Measurements from ENCODE around the gene UBAC2.

Gene UBAC2

DNA sequence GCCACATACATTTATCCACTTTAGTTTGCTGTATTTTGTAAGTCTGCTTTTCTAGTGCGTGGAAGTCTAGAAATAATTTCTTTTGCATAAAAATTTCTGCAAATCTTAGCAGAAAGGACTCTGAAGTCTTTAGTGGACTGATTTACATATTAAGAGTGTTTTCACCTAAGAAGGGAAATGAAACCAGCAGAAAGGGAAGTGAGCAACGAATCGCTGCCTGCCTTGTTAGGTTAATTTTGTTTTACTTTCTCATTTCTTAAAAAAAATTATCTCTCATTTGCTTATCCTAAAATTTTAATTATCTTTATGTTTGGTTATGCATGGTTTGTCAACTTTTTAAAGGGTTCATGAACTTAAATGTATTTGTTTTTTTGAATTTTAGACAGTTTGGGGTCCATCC, 58.3 kb downstream of the UBAC2 start:
- H3K36me3 Mint-ChIP-seq (ENCODE audit: insufficient read depth), result peaks cover 25% of the 10 kb centered on the region
- H3K9me3 Mint-ChIP-seq, result no peaks in the 10 kb centered on the region
- peak overlapping the region; percentile 86 for H3K4me3 Mint-ChIP-seq
- ATAC-seq (replicated peaks; ENCODE audit: extremely low read depth, poor library complexity, severe bottlenecking) (peak; percentile 69), DNase-seq (ENCODE audit: low spot score in 2 of 2) (no peak)
- H3K27ac Mint-ChIP-seq (ENCODE audit: low read depth), result peak overlapping the region; percentile 90
- H3K27me3 Mint-ChIP-seq, result no peaks in the 10 kb centered on the region
- peaks cover 65% of the 10 kb centered on the region for H3K4me1 Mint-ChIP-seq

DNA sequence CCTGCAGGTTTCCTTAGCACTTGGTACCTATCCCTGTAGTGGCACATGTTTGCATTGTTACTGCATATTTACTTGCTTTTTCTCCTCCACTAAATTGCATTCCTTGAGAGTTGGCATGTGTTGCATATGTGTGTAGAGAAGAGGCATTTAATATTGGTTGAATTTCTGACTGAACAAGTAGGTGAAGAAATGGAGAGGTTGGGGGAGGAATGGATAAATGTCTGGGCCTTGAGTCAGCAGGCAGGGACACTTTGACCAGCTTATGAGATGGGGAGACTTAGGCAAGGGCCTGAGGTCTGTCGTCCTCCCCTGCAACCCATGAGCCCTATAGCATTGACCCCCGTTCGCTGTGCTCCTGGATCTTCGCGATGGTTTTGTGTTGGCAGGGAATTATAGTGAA, 59.6 kb downstream of the UBAC2 start:
- H3K27me3 Mint-ChIP-seq, result no peaks in the 10 kb centered on the region
- peaks cover 19% of the 10 kb centered on the region for H3K36me3 Mint-ChIP-seq (ENCODE audit: insufficient read depth)
- peaks cover 60% of the 10 kb centered on the region for H3K4me1 Mint-ChIP-seq
- no peaks in the 10 kb centered on the region for H3K9me3 Mint-ChIP-seq
- ATAC-seq (replicated peaks; ENCODE audit: extremely low read depth, poor library complexity, severe bottlenecking) (no peak), DNase-seq (ENCODE audit: low spot score in 2 of 2) (no peak)
- peak overlapping the region; percentile 90 for H3K27ac Mint-ChIP-seq (ENCODE audit: low read depth)
- H3K4me3 Mint-ChIP-seq, result peak overlapping the region; percentile 86

DNA sequence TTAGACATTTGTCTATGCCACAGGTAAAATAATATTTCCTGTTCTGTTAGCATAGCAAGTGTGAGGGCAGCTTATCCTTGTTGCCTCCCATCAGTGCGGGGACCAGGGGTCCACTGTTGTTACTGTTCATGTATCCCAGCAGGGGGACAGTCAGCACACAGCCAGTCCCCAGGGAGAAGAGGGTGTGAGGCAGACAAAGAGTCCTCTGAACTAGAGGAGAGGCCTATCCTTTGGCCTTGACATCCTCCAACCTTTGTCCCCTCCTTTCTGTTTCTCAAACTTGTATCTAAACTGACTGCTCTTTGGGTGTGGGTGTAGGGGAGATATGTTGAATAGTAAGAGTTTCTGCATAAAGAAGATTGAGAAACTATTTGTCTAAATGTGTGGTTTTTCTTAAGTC, 60.4 kb downstream of the UBAC2 start:
- Mint-ChIP-seq H3K27ac (ENCODE audit: low read depth) (peak overlapping the region; percentile 22), H3K27me3 (no peaks in the 10 kb centered on the region), H3K4me1 (peaks cover 61% of the 10 kb centered on the region), H3K4me3 (no peak overlapping the region), H3K36me3 (ENCODE audit: insufficient read depth) (peaks cover 15% of the 10 kb centered on the region), H3K9me3 (no peaks in the 10 kb centered on the region)
- ATAC-seq (replicated peaks; ENCODE audit: extremely low read depth, poor library complexity, severe bottlenecking) (no peak), DNase-seq (ENCODE audit: low spot score in 2 of 2) (no peak)

DNA sequence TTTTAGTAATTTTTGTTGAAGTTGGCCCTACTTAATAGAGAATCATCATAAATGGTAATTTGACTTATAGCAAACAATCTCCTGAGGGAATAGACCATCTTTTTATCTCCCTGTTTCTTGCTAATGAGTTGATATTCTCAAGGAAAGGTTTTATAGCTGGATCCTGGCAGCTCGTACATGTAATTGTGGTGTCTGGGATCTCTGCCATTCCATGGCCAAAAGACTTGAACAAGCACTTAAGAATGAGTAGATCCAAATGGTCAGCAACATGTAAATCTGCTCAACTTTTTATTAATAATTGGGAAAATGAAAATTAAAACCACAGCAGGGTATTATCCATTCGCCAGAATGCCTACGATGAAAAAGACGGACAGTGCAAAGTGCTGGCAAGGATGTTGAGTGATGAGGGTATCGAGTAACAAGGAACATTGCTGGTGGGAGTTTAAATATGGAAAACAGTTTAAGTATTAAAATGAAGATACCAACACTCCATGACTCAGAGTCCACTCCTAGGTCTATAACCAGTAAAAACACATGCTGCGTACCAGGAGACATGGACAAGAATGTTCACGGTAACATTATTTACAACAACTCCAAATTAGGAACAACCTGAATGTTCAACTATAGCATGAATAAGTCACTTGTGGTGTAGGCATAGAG, 62.6 kb downstream of the UBAC2 start:
- Mint-ChIP-seq H3K27me3 (no peaks in the 10 kb centered on the region), H3K36me3 (ENCODE audit: insufficient read depth) (peaks cover 11% of the 10 kb centered on the region), H3K27ac (ENCODE audit: low read depth) (peak overlapping the region; percentile 39), H3K9me3 (no peaks in the 10 kb centered on the region), H3K4me3 (no peak overlapping the region), H3K4me1 (peaks cover 57% of the 10 kb centered on the region)
- no peak for ATAC-seq (replicated peaks; ENCODE audit: extremely low read depth, poor library complexity, severe bottlenecking)
- DNase-seq (ENCODE audit: low spot score in 2 of 2), result no peak

DNA sequence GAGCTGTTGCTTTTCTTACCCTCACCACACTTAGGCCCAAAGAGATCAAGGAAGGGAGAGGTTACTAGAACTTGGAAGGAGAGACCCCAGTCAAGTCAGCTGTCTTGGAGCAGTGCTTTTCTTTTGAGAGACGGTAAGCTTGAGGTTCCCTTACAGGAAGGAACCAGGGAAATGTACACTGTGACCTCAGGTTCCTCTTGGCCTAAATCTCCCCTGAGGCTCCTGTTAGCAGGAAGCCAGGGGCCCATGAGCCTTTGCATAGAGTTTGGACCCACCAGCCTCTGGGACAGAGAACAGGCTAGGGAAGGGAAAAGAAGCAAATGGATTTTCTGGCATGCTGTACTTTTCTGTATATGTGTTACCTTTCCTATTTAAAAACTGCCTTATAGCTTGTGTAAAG, 63.4 kb downstream of the UBAC2 start:
- no peak for DNase-seq (ENCODE audit: low spot score in 2 of 2)
- no peaks in the 10 kb centered on the region for H3K27me3 Mint-ChIP-seq
- peaks cover 55% of the 10 kb centered on the region for H3K4me1 Mint-ChIP-seq
- H3K4me3 Mint-ChIP-seq, result no peak overlapping the region
- H3K36me3 Mint-ChIP-seq (ENCODE audit: insufficient read depth), result peaks cover 14% of the 10 kb centered on the region
- peak overlapping the region; percentile 39 for H3K27ac Mint-ChIP-seq (ENCODE audit: low read depth)
- no peaks in the 10 kb centered on the region for H3K9me3 Mint-ChIP-seq
- ATAC-seq (replicated peaks; ENCODE audit: extremely low read depth, poor library complexity, severe bottlenecking), result no peak

DNA sequence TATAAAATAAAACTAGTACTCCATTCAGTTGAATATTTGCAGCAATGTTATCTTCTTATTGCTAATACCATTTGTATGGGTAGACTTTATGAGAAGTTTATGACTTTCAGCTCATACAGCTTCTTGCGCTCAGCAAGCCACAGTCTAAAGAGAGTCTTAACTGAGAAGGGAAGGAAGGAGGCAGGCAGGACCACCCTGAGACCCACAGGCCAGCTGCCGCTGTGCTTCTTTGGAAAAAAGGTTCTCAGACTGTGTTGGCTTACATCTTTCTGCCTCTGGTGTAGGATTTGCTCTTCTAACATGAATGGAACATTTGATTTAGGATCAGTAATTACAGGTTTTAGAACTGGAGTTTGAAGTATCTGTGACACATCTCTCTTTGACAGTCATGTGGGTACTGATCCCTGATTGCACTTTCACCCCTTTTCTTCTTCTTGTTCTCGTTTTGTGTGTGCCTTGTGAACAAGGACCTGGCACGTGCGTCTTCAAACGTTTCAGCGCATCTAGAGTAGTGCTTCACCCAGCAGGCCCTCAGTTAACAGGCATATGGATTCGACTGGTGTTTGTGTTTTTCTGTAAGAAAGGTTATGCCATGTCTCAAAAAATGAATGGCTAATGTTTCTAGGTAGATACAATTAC, 64.6 kb downstream of the UBAC2 start:
- no peaks in the 10 kb centered on the region for H3K27me3 Mint-ChIP-seq
- H3K4me3 Mint-ChIP-seq, result peak overlapping the region; percentile 8
- no peaks in the 10 kb centered on the region for H3K9me3 Mint-ChIP-seq
- DNase-seq (ENCODE audit: low spot score in 2 of 2) (no peak), ATAC-seq (replicated peaks; ENCODE audit: extremely low read depth, poor library complexity, severe bottlenecking) (no peak)
- H3K36me3 Mint-ChIP-seq (ENCODE audit: insufficient read depth), result peaks cover 11% of the 10 kb centered on the region
- peak overlapping the region; percentile 39 for H3K27ac Mint-ChIP-seq (ENCODE audit: low read depth)
- peaks cover 45% of the 10 kb centered on the region for H3K4me1 Mint-ChIP-seq

DNA sequence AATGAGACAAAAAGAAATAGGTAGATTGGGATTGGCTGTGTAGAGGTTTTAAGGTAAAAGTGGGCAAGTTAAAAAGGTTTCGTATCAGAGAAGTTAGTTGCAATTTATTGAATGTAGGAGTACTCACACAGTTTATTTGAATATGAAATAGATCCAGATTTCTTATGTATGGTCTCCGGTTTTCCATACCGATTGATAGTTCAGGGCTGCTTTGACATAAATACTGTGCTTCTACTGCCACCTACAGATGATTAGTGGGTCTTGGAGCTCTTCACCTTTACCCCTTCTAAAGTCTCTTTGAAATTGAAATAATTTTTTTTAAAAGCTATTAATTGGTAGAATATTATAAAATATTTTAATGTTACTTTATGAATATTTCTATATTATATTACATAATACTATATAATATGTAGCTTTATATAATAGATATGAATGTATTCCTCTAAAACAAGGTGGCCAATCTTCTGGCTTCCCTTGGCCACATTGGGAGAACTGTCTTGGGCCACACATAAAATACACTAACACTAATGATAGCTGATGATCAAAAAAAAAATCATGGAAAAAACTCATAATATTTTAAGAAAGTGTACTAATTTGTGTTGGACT, 65.3 kb downstream of the UBAC2 start:
- no peak for DNase-seq (ENCODE audit: low spot score in 2 of 2)
- Mint-ChIP-seq H3K27ac (ENCODE audit: low read depth) (peak overlapping the region; percentile 39), H3K27me3 (no peaks in the 10 kb centered on the region), H3K9me3 (no peaks in the 10 kb centered on the region), H3K36me3 (ENCODE audit: insufficient read depth) (peaks cover 14% of the 10 kb centered on the region), H3K4me1 (peaks cover 49% of the 10 kb centered on the region), H3K4me3 (peak overlapping the region; percentile 8)
- ATAC-seq (replicated peaks; ENCODE audit: extremely low read depth, poor library complexity, severe bottlenecking), result peak; percentile 62

DNA sequence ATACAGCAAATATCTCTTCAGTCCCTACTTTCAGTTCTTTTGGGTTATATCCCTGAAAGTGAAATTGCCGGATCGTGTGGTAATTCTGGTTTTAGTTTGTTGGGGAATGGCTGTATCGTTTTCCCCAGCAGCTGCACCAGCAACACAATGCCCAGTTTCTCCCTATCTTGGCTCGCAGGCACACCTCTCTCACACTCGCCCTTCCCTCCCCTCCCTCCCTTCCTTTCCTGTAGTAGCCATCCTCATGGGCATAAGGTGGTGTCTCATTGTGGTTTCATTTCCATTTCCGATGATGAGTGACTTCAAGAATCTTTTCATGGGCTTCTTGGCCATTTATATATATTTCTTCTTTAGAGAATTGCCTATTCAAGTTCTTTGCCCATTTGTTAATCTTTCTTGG, 66.2 kb downstream of the UBAC2 start:
- no peaks in the 10 kb centered on the region for H3K9me3 Mint-ChIP-seq
- no peaks in the 10 kb centered on the region for H3K27me3 Mint-ChIP-seq
- ATAC-seq (replicated peaks; ENCODE audit: extremely low read depth, poor library complexity, severe bottlenecking) (no peak), DNase-seq (ENCODE audit: low spot score in 2 of 2) (no peak)
- peaks cover 49% of the 10 kb centered on the region for H3K4me1 Mint-ChIP-seq
- H3K27ac Mint-ChIP-seq (ENCODE audit: low read depth), result no peak overlapping the region
- H3K4me3 Mint-ChIP-seq, result no peak overlapping the region
- peaks cover 14% of the 10 kb centered on the region for H3K36me3 Mint-ChIP-seq (ENCODE audit: insufficient read depth)

DNA sequence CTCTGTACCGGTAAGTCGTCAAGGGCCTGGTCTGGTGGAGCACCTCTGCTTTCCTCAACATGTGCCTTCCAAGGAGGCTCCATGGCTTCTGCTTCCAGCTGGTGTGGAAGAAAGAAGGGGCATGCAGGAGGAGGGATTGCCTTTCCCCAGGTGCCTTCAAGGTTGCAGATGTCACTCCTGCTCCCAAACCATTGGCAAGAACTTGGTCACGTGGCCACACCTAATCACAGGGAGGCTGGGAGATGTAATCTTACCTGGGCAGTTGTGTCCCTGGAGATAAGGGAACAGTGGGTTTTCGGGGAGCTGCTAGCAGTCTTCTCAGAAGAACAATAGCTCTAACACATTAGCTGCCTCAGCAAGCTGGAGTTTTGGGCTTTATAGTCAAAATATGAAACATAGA, 67.3 kb downstream of the UBAC2 start:
- no peaks in the 10 kb centered on the region for H3K27me3 Mint-ChIP-seq
- H3K27ac Mint-ChIP-seq (ENCODE audit: low read depth), result no peak overlapping the region
- peaks cover 5% of the 10 kb centered on the region for H3K9me3 Mint-ChIP-seq
- H3K36me3 Mint-ChIP-seq (ENCODE audit: insufficient read depth), result peaks cover 17% of the 10 kb centered on the region
- H3K4me3 Mint-ChIP-seq, result no peak overlapping the region
- ATAC-seq (replicated peaks; ENCODE audit: extremely low read depth, poor library complexity, severe bottlenecking) (no peak), DNase-seq (ENCODE audit: low spot score in 2 of 2) (no peak)
- H3K4me1 Mint-ChIP-seq, result peaks cover 57% of the 10 kb centered on the region

DNA sequence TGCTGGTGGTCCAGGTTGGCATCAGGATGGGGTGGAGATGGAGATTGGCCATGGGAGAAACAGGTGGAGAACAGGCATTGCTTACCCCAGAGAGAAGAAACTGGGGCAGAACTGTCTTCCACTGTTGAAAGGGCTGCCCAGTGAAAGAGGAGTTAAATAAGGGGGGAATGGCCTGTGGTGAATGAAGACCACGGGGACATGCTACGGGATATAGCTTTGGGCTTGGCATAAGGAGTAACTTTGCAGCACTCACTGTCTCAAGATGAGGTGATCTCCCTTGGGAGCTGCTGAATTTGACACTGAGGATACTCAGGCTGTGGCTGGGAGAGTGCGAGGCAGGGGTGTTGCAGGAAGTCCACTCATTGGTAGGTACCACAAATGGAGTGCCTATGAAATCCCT, 68.2 kb downstream of the UBAC2 start:
- Mint-ChIP-seq H3K4me1 (peaks cover 58% of the 10 kb centered on the region), H3K36me3 (ENCODE audit: insufficient read depth) (peaks cover 23% of the 10 kb centered on the region), H3K4me3 (no peak overlapping the region), H3K27me3 (no peaks in the 10 kb centered on the region), H3K9me3 (peaks cover 6% of the 10 kb centered on the region), H3K27ac (ENCODE audit: low read depth) (no peak overlapping the region)
- ATAC-seq (replicated peaks; ENCODE audit: extremely low read depth, poor library complexity, severe bottlenecking) (no peak), DNase-seq (ENCODE audit: low spot score in 2 of 2) (no peak)

DNA sequence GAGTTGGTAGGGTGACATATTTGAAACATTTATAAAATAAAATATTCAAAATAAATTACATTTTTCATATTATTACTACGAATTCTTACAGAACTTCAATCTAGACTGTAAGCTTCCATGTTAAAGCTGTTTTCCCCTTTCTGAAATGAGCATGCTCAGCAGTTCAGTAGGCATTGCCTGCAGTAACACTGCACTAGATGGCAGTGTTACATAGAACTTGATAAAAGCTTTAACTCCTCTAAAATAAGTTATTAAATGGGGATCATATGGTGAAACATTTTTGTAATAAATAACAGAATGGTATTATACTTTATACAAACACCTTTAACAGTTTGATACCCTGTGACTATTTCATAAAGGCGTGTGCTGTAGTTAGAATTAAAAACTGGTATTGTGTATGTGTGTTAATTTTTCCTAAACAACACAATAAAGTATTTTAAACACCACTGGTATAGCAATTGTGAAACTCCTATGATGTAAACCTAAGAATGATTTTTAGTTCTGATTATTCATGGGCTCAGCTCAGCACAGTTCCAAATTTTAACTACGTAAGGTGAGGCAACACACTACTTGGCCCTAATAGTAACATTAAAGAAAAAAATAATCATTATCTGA, 69.1 kb downstream of the UBAC2 start:
- no peak for DNase-seq (ENCODE audit: low spot score in 2 of 2)
- Mint-ChIP-seq H3K4me1 (peaks cover 60% of the 10 kb centered on the region), H3K27ac (ENCODE audit: low read depth) (peak overlapping the region; percentile 99), H3K36me3 (ENCODE audit: insufficient read depth) (peaks cover 25% of the 10 kb centered on the region), H3K9me3 (peaks cover 6% of the 10 kb centered on the region), H3K4me3 (no peak overlapping the region), H3K27me3 (no peaks in the 10 kb centered on the region)
- peak; percentile 45 for ATAC-seq (replicated peaks; ENCODE audit: extremely low read depth, poor library complexity, severe bottlenecking)

DNA sequence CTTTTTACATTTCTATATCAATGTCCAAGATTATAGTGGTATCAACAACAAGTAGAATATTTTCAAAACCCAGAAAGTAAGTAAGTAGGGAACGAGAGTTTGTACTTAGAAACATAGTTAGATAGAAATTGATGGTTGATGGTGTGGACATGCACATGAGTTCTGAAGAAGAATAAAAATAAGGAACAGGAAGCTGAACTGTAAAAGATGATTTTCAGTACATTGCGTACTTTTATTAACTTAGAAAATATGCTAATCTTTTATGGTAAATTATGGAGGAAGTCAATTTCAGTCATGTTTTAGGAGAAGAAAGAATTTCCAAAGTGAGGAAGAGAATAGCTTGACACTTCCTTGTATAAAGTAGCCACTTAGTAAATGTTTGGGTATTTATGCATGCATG, 69.9 kb downstream of the UBAC2 start:
- H3K27me3 Mint-ChIP-seq, result no peaks in the 10 kb centered on the region
- H3K9me3 Mint-ChIP-seq, result peaks cover 6% of the 10 kb centered on the region
- no peak overlapping the region for H3K4me3 Mint-ChIP-seq
- peak overlapping the region; percentile 99 for H3K27ac Mint-ChIP-seq (ENCODE audit: low read depth)
- DNase-seq (ENCODE audit: low spot score in 2 of 2) (no peak), ATAC-seq (replicated peaks; ENCODE audit: extremely low read depth, poor library complexity, severe bottlenecking) (no peak)
- H3K4me1 Mint-ChIP-seq, result peaks cover 64% of the 10 kb centered on the region
- H3K36me3 Mint-ChIP-seq (ENCODE audit: insufficient read depth), result peaks cover 28% of the 10 kb centered on the region

DNA sequence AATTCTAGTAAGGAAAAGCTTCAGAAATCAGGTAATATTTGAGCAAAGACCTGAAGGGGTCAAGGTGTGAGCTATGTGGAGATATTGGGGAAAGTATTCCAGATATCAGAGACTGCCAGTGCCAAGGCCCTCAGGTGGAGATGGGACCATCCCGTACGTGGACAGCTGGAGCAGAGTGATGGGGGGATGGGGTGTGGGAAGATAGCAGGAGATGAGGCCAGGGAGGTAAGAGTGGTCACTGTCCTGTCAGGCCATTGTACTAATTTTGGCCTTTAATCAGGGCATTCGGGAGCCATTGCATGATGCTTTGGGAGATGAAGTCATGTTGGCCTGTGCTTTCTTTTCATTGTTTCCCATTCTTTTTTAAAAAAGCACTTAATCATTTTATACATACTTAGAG, 70.6 kb downstream of the UBAC2 start:
- Mint-ChIP-seq H3K4me1 (peaks cover 66% of the 10 kb centered on the region), H3K4me3 (no peak overlapping the region), H3K9me3 (peaks cover 6% of the 10 kb centered on the region), H3K27ac (ENCODE audit: low read depth) (peak overlapping the region; percentile 99), H3K36me3 (ENCODE audit: insufficient read depth) (peaks cover 28% of the 10 kb centered on the region), H3K27me3 (no peaks in the 10 kb centered on the region)
- no peak for ATAC-seq (replicated peaks; ENCODE audit: extremely low read depth, poor library complexity, severe bottlenecking)
- no peak for DNase-seq (ENCODE audit: low spot score in 2 of 2)
